Suprapubic skin (tissue), 3 donors: Measurements from ENCODE around the gene CCDC13.

Source experiments
- POLR2A ChIP-seq, 2 donors: fragments of 450-650 bp; IDR thresholded peaks; one replicate each; pipeline ENCODE4 v1.6.1; 2017; ENCODE audit warnings: antibody characterized with exemption in 2 of 2, mild to moderate bottlenecking in 2 of 2, moderate library complexity in 2 of 2
- TF ChIP-seq, protein P1 (sequence below), 2 donors: fragments of 200-600 bp in 1 of 2; fragments of 450-650 bp in 1 of 2; sonication (generic) in 1 of 2; IDR thresholded peaks; one replicate each; pipeline ENCODE4 v1.5.1; 2016 to 2019; ENCODE audit warnings: antibody characterized with exemption in 2 of 2, mild to moderate bottlenecking in 1 of 2, moderate library complexity in 1 of 2

DNA sequence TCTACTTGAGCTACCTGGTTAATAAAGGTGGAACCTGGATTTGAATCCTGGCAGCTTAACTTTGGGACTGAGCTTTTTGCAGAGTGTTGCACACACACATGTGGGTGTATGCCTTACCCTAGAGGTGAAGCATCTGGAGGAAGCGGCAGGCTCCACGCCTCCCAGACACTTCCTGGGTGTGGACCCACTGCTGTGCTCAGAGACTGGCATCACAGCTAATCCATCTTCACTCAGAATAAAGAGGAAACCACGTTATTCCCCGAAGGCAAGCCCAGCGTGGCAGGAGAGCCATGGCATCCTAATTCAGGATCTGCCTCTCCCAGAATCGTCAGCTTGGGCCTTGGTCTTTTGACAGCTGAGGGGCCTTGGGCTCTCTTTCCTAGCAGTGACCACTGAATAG, 25.5 kb downstream of the CCDC13 start:
- TF ChIP-seq, protein P1, sequence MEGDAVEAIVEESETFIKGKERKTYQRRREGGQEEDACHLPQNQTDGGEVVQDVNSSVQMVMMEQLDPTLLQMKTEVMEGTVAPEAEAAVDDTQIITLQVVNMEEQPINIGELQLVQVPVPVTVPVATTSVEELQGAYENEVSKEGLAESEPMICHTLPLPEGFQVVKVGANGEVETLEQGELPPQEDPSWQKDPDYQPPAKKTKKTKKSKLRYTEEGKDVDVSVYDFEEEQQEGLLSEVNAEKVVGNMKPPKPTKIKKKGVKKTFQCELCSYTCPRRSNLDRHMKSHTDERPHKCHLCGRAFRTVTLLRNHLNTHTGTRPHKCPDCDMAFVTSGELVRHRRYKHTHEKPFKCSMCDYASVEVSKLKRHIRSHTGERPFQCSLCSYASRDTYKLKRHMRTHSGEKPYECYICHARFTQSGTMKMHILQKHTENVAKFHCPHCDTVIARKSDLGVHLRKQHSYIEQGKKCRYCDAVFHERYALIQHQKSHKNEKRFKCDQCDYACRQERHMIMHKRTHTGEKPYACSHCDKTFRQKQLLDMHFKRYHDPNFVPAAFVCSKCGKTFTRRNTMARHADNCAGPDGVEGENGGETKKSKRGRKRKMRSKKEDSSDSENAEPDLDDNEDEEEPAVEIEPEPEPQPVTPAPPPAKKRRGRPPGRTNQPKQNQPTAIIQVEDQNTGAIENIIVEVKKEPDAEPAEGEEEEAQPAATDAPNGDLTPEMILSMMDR (IDR thresholded peaks at IDR 0.05): no peak
- TF ChIP-seq POLR2A (IDR thresholded peaks at IDR 0.05): no peak
